ENCODE data around the gene PSMD8.

The PSMD8 gene

DNA sequence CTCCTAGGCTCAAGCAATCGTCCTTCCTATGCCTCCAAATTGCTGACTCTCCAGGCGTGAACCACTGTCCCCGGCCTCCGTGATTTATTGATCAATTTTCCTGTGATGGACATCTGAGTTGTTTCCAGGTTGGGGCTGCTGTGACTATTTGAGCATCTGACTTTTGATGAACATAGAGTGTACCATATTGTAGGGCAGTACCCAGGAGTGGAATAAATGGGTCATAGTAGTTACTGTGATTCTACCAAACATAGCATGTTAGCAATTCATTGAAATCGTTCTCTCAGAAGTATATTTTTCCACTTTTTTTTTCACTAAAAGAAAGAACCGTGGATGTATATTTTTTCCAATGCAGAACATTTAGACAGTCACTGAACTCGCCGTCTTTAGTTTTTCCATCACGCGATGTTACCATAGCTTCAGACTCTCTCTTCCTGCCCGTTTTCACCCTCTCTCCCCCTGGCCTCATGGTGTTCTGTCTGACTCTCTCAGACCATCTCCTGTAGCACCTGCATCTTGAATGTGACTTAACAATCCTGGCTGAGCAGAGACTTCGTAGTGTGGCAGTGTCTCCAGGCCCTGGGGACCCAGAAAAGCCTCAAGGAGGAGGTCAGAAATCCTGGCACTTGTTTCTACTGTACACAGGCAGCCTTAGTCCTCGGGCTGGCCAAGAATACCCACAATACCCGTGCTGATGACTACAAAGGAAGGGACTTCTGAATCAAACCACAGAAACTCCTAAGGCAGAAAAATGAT, 54.9 kb downstream of the PSMD8 start:
- ChIA-PET POLR2A (no interaction called here), CTCF (no interaction called here)
- TF ChIP-seq LEF1 (IDR thresholded peaks at IDR 0.05; ENCODE audit: borderline replicate concordance) (no peak), CTBP1 (IDR thresholded peaks at IDR 0.05; ENCODE audit: borderline replicate concordance) (no peak), ZNF384 (IDR thresholded peaks at IDR 0.05) (no peak), SUZ12 (IDR thresholded peaks at IDR 0.05) (no peak), NFRKB (IDR thresholded peaks at IDR 0.05) (no peak), FOXA1 (IDR thresholded peaks at IDR 0.05) (no peak), FOXM1 (IDR thresholded peaks at IDR 0.05; ENCODE audit: borderline replicate concordance) (no peak), SP1 (IDR thresholded peaks at IDR 0.05) (no peak), HDGF (IDR thresholded peaks at IDR 0.05; ENCODE audit: borderline replicate concordance) (no peak), ELF4 (IDR thresholded peaks at IDR 0.05) (no peak)
- no peak for DNase-seq (ENCODE audit: extremely low spot score)

DNA sequence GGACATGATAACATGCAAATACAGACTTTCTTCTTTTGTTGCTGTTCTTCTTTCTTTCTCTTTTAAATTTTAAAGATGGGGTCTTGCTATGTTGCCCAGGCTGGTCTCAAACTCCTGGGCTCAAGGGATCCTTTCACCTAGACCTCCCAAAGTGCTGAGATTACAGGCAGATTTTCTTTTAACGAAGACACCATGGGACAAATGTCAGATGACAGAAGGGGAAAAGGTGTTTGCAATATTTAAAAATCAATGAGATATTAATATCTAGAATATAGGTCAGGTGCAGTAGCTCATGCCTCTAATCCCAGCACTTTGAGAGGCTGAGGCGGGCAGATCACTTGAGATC, 55.4 kb downstream of the PSMD8 start:
- no peak for DNase-seq (ENCODE audit: extremely low spot score)
- POLR2A ChIA-PET = no interaction called here
- CTCF ChIA-PET = no interaction called here
- TF ChIP-seq ARNT (IDR thresholded peaks at IDR 0.05) = no peak
- no peak for TF ChIP-seq FOXM1 (IDR thresholded peaks at IDR 0.05; ENCODE audit: borderline replicate concordance)
- TF ChIP-seq, protein P1, sequence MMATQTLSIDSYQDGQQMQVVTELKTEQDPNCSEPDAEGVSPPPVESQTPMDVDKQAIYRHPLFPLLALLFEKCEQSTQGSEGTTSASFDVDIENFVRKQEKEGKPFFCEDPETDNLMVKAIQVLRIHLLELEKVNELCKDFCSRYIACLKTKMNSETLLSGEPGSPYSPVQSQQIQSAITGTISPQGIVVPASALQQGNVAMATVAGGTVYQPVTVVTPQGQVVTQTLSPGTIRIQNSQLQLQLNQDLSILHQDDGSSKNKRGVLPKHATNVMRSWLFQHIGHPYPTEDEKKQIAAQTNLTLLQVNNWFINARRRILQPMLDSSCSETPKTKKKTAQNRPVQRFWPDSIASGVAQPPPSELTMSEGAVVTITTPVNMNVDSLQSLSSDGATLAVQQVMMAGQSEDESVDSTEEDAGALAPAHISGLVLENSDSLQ (IDR thresholded peaks at IDR 0.05) = no peak
- TF ChIP-seq FOXA1 (IDR thresholded peaks at IDR 0.05) = no peak
- TF ChIP-seq L3MBTL2 (conservative IDR thresholded peaks at IDR 0.05) = no peak
- TF ChIP-seq SUZ12 (IDR thresholded peaks at IDR 0.05) = no peak
- TF ChIP-seq SP1 (IDR thresholded peaks at IDR 0.05) = no peak
- no peak for TF ChIP-seq HDGF (IDR thresholded peaks at IDR 0.05; ENCODE audit: borderline replicate concordance)
- no peak for TF ChIP-seq ZNF384 (IDR thresholded peaks at IDR 0.05)
- no peak for TF ChIP-seq TARDBP (IDR thresholded peaks at IDR 0.05)
- TF ChIP-seq FOXK2 (IDR thresholded peaks at IDR 0.05) = no peak
- TF ChIP-seq ELF4 (IDR thresholded peaks at IDR 0.05) = no peak
- no peak for TF ChIP-seq NFRKB (IDR thresholded peaks at IDR 0.05)
- no peak for TF ChIP-seq CTBP1 (IDR thresholded peaks at IDR 0.05; ENCODE audit: borderline replicate concordance)
- no peak for TF ChIP-seq LEF1 (IDR thresholded peaks at IDR 0.05; ENCODE audit: borderline replicate concordance)
- no peak for TF ChIP-seq BHLHE40 (IDR thresholded peaks at IDR 0.05; ENCODE audit: borderline replicate concordance)

DNA sequence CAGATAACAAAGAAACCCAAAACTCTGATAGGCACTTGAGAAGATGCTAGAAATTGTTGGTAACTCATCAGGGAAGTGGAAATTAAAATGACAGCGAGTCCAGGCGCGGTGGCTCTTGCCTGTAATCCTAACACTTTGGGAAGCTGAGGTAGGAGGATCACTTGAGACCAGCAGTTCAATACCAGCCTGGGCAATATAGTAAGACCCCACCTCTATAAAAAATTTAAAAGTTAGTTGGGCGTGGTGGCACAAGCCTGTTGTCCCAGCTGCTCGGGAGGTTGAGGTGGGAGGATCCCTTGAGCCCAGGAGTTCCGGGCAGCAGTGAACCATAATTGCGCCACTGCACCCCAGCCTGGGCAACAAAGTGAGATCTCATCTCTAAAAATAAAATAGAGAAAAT, 56.6 kb downstream of the PSMD8 start:
- DNase-seq (ENCODE audit: extremely low spot score) = no peak
- ChIA-PET POLR2A (no interaction called here), CTCF (no interaction called here)
- no peak for TF ChIP-seq ZNF384 (IDR thresholded peaks at IDR 0.05)
- TF ChIP-seq ARNT (IDR thresholded peaks at IDR 0.05) = no peak
- no peak for TF ChIP-seq L3MBTL2 (conservative IDR thresholded peaks at IDR 0.05)
- TF ChIP-seq, protein P1 (IDR thresholded peaks at IDR 0.05) = no peak
- TF ChIP-seq HDGF (IDR thresholded peaks at IDR 0.05; ENCODE audit: borderline replicate concordance) = no peak
- no peak for TF ChIP-seq FOXA1 (IDR thresholded peaks at IDR 0.05)
- no peak for TF ChIP-seq SUZ12 (IDR thresholded peaks at IDR 0.05)
- no peak for TF ChIP-seq BHLHE40 (IDR thresholded peaks at IDR 0.05; ENCODE audit: borderline replicate concordance)
- no peak for TF ChIP-seq LEF1 (IDR thresholded peaks at IDR 0.05; ENCODE audit: borderline replicate concordance)
- no peak for TF ChIP-seq FOXK2 (IDR thresholded peaks at IDR 0.05)
- no peak for TF ChIP-seq NFRKB (IDR thresholded peaks at IDR 0.05)
- TF ChIP-seq SP1 (IDR thresholded peaks at IDR 0.05) = no peak
- TF ChIP-seq FOXM1 (IDR thresholded peaks at IDR 0.05; ENCODE audit: borderline replicate concordance) = no peak
- TF ChIP-seq ELF4 (IDR thresholded peaks at IDR 0.05) = no peak
- no peak for TF ChIP-seq TARDBP (IDR thresholded peaks at IDR 0.05)
- no peak for TF ChIP-seq CTBP1 (IDR thresholded peaks at IDR 0.05; ENCODE audit: borderline replicate concordance)

DNA sequence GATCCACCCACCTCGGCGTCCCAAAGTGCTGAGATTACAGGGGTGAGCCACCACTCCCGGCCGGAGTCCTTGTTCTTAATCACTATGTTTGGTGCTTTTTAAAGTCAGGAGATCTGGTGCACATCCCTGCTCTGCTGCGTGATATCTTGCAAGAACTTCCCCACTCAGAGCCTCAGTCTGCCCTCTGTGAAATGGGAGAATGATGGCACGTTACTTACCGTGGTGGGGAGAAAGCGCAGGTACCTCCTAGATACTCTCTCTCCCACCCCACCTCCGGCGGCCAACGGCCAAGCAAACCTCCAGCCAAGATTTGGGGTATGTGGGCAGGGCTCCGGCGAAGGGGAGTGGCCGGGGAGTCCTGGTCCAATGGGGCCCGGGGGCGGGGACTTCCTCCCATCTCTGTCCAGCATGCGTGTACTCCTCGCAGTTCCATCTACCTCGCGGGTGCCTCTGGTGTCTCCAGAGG, 58.9 kb downstream of the PSMD8 start, which contains the start of gene RYR1:
TSS of gene RYR1 (plus strand) at position 424 of the 466 bp plus-strand sequence. CDS start 139 bp downstream, outside the sequence.
- ChIA-PET CTCF (no interaction called here), POLR2A (no interaction called here)
- no peak for TF ChIP-seq CTBP1 (IDR thresholded peaks at IDR 0.05; ENCODE audit: borderline replicate concordance)
- no peak for TF ChIP-seq HDGF (IDR thresholded peaks at IDR 0.05; ENCODE audit: borderline replicate concordance)
- TF ChIP-seq L3MBTL2 (conservative IDR thresholded peaks at IDR 0.05) = no peak
- no peak for TF ChIP-seq SUZ12 (IDR thresholded peaks at IDR 0.05)
- no peak for TF ChIP-seq ZNF384 (IDR thresholded peaks at IDR 0.05)
- TF ChIP-seq ELF4 (IDR thresholded peaks at IDR 0.05) = no peak
- no peak for TF ChIP-seq FOXK2 (IDR thresholded peaks at IDR 0.05)
- no peak for DNase-seq (ENCODE audit: extremely low spot score)

Data from HEK293T (cell line).